ENCODE measurements around the gene ACSL3.
"Not testable (repeated sequence)": the region's sequence is repeated elsewhere in the genome, so short reads cannot be mapped to it uniquely, and the experiment has no call there.

ACSL3 gene

DNA sequence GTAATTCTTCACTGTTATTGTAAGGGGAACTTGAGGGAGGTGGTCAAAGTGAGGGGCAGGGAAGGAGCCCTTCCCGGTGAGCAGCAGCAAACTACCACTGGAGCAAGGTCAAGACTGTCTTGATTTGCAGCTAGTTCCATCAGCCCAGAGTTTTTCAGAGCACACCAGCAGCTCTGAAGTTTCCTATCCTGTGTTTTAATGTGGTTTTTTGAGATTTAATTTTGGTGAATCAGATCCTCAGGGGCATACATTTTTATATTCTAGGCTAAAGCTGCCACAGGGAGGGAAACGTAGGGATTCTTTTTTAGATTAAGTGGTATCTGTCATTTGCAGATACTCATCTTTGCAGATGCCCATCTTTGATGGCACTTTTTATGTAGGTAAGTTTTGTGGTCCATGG, 124.1 kb downstream of the ACSL3 start:
- DNase-seq (ENCODE audit: insufficient read length, low spot score) (no peak), FAIRE-seq (no peak)
- TF ChIP-seq POLR2A (IDR thresholded peaks at IDR 0.05; ENCODE audit: low read depth, low read length), result no peak

DNA sequence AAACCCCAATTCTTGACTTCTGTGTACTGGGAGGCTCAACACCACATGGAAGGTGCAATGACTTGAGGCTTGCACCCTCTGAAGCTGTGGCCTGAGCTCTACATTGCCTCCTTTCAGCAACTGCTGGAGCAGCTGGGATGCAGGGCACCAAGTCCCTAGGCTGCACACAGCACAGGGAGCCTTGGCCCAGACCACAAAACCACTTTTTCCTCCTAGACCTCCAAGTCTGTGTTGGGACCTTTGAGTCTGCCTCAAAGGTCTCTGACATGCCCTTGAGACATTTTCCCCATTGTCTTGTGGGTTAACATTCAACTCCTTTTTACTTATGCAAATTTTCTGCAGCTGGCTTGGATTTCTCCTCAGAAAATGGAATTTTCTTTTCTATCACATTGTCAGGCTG, 128.6 kb downstream of the ACSL3 start:
- no peak for FAIRE-seq
- DNase-seq (ENCODE audit: insufficient read length, low spot score), result no peak
- no peak for TF ChIP-seq POLR2A (IDR thresholded peaks at IDR 0.05; ENCODE audit: low read depth, low read length)

DNA sequence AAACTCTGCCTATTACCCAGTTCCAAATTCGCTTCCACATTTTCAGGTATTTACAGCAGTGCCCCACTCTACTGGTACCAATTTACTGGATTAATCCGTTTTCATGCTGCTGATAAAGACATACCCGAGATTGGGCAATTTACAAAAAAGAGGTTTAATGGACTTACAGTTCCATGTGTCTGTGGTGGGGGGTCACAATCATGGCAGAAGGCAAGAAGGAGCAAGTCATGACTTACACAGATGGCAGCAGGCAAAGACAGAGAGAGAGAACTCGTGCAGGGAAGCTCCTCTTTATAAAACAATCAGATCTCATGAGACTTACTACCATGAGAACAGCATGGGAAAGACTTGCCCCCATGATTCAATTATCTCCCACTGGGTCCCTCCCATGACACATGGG, 129.4 kb downstream of the ACSL3 start:
- DNase-seq (ENCODE audit: insufficient read length, low spot score), result not testable (repeated sequence)

DNA sequence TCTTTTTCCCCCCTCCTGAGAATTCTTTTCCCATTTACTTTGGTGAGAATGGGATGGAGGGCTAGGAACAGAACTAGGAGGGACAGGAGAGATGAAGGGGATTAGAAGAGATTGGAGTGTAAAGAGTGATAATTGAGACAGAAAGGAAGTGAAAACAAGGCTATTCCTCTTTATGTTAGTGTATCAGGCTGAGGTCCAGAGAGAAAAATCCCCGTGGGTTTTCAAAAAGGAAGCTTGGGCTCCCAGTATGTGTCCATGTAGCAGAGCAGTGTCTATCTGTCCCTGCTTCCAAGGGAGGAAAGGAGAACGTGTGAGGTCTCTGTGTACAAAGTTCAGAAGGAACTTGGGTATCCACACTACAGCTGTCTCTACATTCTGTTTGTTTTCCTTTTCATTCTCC, 131.3 kb downstream of the ACSL3 start:
- no peak for DNase-seq (ENCODE audit: insufficient read length, low spot score)
- no peak for TF ChIP-seq POLR2A (IDR thresholded peaks at IDR 0.05; ENCODE audit: low read depth, low read length)
- no peak for FAIRE-seq

More for the DNA sequence above, 129.4 kb downstream of the ACSL3 start:
- not testable (repeated sequence) for FAIRE-seq

Data from H54 (cell line).